HCT116 (cell line): Measurements from ENCODE around the gene ADM2.

Source experiments
- EZH2 ChIP-seq: fragments of 200-600 bp; sonication (generic); IDR thresholded peaks from 2 replicates; pipeline ENCODE4 v1.6.1; 2017; ENCODE audit warnings: antibody characterized with exemption, mixed run types
- POLR2AphosphoS5 ChIP-seq: IDR thresholded peaks from 2 replicates; pipeline ENCODE4 v1.6.1; 2011; ENCODE audit warnings: mild to moderate bottlenecking, low read depth, low read length, moderate library complexity
- TF ChIP-seq, protein P1 (sequence below), 3 experiments: fragments of 200-600 bp in 1 of 3; sonication (generic) in 1 of 3; IDR thresholded peaks in 2 of 3; conservative IDR thresholded peaks in 1 of 3; 2 replicates each; pipeline ENCODE4 v1.5.1; 2012 to 2017; ENCODE audit warnings: low read depth in 2 of 3, low read length in 2 of 3, antibody characterized with exemption in 1 of 3, borderline replicate concordance in 1 of 3, control low read depth in 1 of 3, mild to moderate bottlenecking in 1 of 3, mixed read lengths in 1 of 3, mixed run types in 1 of 3, moderate library complexity in 1 of 3; ENCODE audit not compliant: insufficient read depth in 1 of 3
- TF ChIP-seq, protein P2 (sequence below): IDR thresholded peaks from 2 replicates; pipeline ENCODE4 v1.6.1; 2012

DNA sequence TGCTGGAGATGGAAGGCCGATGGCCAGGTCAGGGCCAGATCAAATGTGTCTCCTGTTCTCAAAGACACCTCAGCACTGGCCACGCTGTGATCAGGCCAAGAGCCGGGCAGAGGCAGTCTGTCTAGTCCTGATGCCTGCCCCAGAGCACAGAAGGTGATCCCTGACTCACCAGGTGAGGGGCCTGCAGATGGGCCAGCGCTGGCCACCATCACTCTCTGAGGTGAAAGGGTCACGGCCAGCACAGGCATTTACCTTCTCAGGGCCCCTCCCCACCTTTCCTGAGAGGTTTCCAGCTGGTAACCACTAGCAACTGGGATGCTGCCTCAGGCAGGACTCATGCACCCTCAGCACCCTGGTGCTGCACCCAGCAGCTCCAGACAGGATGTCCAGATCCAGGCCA is 9.4 kb upstream of the ADM2 start:
- TF ChIP-seq, protein P1, sequence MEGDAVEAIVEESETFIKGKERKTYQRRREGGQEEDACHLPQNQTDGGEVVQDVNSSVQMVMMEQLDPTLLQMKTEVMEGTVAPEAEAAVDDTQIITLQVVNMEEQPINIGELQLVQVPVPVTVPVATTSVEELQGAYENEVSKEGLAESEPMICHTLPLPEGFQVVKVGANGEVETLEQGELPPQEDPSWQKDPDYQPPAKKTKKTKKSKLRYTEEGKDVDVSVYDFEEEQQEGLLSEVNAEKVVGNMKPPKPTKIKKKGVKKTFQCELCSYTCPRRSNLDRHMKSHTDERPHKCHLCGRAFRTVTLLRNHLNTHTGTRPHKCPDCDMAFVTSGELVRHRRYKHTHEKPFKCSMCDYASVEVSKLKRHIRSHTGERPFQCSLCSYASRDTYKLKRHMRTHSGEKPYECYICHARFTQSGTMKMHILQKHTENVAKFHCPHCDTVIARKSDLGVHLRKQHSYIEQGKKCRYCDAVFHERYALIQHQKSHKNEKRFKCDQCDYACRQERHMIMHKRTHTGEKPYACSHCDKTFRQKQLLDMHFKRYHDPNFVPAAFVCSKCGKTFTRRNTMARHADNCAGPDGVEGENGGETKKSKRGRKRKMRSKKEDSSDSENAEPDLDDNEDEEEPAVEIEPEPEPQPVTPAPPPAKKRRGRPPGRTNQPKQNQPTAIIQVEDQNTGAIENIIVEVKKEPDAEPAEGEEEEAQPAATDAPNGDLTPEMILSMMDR (IDR thresholded peaks at IDR 0.05 in 2 of 3, conservative IDR thresholded peaks at IDR 0.05 in 1 of 3; ENCODE audit: borderline replicate concordance in 1 of 3, insufficient read depth in 1 of 3, low read depth in 2 of 3, low read length in 2 of 3): no peak
- TF ChIP-seq POLR2AphosphoS5 (no peak), EZH2 (no peak)
- TF ChIP-seq, protein P2, sequence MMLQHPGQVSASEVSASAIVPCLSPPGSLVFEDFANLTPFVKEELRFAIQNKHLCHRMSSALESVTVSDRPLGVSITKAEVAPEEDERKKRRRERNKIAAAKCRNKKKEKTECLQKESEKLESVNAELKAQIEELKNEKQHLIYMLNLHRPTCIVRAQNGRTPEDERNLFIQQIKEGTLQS: no peak
